NCI-H524 treated with DMSO at 0.1 percent for 48 hours (cell line): Measurements from ENCODE around the gene KLHDC4.

ENCODE experiments used
- DNase-seq: peaks from one replicate; lab custom pipeline; 2025; lab: John Stamatoyannopoulos, UW

KLHDC4 gene

DNA sequence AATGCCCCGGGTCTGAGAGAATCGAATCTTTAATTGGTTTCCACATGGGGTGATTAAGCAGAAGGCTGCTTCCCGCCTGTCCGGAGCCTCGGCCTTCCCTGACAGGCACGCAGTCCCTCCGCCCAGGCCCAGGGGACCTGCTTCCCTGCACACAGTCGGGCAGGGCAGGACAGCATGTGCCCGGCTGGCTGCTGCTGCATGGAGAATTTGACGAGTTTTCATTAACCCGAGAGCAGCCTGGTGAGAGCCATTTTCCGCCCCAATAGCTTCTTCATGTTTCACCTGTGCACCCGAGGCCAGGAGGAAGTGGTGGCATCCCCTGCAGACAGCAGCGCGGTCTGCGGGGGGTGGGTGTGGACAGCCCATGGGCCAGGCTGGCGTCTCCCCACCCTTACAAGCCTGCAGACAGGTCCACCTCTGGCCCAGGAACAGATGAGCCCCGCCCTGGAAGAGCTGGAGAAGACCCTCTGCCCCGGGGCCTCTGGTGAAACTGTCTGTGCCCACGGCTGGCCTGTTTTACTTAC lies 67.0 kb downstream of the KLHDC4 start:
- no peak for DNase-seq

DNA sequence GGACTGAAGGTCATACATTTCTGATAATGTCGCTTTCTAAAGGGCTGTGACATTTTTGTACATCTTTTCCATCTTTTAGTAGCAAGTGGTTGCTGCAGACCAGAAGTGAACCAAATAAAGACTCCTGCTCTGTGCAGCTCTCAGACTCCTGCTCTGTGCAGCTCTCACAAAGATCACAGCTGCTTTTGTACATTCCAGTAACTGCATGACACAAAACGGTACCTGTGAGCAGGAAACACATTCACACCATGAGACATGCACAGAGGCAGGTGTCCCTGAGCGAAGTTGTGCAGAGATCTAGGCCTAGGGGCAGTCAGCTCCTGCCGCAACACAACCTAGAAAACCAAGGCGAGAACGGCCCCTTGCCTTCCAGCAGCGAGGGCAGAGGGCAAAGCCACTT lies 67.5 kb downstream of the KLHDC4 start:
- no peak for DNase-seq

DNA sequence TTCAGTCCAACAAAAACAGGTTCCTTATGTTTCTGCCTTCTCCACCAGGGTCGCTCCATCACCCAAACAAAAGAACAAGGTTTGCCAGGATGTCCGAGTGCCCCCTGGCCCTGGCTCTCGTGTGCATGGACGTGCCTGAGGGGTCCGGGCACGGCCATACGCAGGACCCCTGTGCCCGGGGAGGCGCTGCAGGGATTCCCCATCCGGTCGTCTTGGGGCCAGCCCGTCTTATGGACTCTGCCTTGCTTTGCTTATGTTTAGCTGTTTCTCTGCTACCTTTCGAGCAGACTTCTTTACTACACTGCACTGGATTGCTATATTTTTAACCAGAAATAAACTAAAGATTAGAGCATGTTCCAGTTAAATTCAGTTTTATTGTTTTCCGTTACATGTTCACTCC lies 68.0 kb downstream of the KLHDC4 start:
- DNase-seq = no peak

DNA sequence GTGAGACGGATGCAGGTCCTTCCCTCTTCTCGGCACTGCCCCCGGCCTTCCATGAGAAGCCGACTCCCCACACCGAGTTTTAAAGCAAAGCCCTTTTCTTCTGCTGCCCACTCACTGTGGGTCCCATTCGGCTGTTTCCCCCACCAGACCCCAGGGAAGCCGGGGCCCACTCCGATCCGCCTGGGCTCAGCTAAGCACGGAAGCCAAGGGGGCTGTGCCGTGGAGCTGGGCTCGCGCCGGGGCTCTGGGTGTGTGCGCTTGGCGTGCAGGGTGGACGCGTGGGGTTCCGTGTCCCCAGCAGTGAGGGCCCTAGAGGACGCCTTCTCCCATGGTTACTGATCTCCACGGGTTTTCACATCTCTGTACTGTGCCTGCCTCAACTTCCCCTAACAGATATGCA lies 68.5 kb downstream of the KLHDC4 start:
- DNase-seq = no peak

DNA sequence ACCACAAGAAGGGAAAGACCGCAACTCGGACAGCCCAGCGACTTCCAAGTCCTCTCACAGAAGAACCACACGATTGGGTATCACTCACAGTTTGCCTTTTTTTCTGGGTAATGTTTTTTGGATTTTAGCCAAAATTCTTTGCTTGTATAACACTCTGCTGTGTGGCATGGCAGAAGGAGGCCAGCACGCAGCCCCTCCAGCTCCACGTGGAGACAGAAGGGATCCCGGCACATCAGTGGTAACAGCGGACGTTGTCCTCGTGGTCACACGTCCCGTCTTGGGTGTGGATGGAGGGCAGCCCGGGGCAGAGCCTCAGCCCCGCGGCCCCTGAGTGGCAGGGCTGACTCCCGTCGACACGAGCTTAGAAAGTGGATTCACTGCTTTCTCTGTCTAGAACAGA lies 69.1 kb downstream of the KLHDC4 start:
- no peak for DNase-seq

DNA sequence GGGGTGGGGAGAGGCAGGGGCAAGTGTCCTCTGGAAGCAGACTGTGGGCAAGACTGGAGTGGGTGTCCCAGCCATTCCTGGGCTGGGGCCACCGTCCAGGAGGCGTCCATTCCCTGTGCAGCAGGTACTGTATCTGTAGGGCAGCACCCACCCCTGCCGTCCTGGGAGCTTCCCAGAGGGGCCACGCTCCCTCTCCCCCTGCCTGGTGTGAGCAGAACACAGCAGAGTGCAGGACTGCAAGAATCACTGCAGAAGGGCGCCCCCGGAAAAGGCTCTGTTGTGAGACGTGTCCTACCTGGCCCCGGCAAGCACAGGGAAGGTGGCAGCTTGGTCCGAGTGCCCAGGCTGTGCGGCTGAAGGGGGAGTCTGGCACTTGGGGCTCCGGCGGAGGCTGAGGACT lies 70.3 kb downstream of the KLHDC4 start:
- no peak for DNase-seq

DNA sequence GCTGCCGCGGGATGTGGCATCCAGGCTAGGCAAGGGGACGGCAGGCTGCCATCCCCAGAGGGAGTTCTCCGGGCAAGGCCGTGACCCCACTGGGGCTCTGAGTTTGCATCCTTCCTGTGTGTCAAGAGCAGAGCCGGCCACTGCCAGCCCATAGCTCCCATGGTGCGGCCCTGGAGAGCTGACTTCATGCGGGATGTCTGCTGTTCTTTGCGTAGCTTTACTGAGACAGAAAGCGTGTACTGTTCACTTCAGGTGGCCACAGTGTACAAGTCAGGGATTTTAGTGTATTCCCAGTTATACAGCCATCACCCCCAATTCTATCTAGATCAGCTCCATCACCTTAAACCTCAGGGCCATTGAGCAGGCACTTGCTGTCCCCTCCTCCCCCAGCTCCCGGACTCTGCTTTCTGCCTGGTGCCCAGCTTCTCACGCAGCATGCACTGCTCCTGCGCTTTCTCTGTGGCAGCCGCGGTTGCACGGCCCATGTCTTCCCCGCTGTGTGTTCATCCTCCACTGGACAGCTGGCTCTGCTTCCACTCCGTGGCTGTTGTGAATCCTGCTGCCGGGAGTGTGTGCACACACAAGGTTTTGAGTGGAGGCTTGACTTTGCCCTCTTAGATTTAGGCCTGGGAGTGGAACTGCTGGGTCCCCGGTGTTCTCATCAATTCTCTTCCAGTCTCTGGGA lies 71.2 kb downstream of the KLHDC4 start:
- DNase-seq = no peak

DNA sequence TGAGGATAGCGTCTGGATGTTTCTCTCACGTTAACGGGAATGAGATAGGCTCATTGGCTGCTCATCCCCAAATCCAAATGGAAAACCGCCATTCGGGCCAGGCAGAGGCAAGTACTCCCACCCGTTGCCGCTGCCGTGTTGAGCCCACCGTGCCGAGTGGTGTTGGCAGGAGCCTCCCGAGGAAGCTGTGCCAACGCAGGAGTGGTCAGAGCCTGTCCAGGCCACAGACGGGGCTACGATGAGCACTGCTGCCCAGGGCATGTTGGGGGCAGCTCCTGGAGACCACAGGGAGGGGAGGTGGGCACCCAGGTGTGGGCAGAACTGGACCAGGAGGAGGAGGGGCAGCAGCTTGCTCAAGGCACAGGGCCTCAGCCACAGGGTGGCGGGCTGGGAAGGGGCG lies 72.0 kb downstream of the KLHDC4 start:
- no peak for DNase-seq

DNA sequence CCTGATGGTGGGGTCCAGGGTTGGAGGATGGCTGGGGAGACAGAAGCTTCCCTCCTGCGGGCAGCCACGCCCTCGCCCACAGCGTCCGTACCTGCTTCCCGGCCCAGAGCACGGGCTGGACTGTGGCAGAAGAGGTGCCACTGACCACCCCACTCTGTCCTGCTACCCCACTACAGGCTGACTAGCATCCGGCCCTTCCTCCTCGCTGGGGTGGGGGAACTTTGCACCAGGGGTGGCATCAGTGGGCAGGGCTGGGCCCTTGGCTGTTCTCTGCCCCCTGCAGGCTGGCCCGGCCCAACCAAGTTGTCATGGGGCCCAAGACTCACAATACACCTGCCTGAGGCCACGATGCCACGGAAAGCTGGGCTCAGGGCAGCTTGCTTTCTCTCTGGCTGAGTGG lies 73.0 kb downstream of the KLHDC4 start:
- DNase-seq = no peak

DNA sequence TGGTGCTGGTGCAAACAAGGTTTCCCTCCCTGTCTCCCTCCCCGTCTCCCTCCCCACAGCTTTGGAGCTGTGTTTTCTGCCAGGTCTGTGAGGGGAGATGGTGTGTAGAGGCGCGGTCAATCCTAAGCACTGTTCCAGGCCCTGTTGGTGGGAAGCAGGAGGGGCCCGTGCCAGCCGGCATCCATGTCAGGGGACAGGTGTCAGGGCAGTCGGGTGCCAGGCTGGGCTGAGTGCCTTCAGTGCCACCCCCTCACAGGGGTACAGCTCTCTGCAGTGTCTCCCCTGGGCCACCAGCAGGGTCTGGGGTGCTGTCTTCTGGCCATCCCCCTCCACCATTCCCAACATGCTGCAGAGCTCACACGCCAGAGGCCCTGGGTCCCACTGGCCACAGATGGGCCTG lies 73.6 kb downstream of the KLHDC4 start:
- no peak for DNase-seq

DNA sequence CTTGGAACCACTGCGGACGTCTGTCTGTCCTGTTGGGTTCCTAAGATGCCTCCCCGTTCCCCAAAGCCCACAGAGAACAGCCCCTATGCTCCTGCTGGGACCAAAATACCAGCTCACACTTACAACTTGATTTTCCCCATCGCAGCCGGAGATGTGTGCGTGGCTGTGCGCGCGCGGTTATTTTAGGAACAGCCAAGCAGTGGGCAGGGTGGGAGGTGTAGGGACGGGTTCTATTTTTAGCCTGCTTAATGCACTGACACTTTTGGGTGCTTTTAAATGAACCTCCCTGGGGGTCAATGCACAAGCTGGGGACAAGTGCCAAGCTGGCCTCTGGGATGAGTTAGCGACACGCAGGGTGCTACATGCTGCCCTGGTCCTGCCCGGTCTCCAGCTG lies 74.1 kb downstream of the KLHDC4 start:
- no peak for DNase-seq

DNA sequence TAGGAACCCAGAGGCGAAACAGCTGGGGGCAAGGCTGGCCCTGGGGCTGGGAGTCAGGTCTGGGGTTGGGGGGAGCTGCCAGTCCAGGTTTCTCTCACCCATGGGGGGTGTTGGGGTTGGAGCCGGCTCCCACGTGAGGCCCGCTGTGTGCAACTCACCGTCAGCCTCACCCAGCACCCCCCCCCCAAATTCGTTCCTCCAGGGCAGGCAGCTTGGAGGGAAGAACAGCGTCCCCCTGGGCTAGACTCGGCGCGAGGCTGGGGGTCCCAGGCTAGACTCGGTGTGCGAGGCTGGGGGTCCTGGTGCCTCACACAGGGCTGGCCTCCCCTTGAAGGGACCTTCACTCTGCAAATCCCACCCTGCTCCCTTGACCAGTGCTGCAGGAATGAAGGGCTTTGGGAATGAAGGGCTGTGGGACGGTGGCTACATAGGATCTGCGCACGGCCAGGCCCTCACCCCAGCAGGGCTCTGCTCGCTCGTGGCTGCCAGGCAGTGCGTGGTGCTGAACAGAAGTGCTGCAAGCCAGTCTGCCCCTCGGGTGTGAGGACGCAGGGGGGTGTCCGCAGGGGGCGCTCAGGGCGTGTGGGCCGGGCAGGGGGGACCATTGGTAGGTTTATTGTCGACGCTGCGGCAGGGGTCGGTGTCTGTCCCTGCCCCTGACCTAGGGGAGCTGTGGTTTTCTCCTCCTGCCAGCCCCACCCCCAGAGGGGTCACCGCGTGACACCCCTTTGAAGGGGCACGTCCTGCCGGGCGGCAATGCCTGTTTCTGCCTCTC lies 74.7 kb downstream of the KLHDC4 start:
- DNase-seq = no peak

DNA sequence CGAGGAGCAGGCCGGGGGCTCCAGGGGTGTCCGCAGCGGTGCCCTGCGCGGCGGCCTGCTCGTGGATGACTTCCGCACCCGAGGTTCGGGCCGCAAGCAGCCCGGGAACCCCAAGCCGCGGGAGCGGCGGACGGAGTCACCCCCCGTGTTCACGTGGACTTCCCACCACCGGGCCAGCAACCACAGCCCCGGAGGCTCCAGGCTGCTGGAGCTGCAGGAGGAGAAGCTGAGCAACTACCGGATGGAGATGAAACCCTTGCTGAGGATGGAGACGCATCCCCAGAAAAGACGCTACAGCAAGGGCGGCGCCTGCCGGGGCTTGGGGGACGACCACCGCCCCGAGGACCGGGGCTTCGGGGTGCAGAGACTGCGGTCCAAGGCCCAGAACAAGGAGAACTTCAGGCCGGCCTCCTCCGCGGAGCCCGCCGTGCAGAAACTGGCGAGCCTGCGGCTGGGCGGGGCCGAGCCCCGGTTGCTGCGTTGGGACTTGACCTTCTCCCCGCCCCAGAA lies 75.8 kb downstream of the KLHDC4 start:
- no peak for DNase-seq

DNA sequence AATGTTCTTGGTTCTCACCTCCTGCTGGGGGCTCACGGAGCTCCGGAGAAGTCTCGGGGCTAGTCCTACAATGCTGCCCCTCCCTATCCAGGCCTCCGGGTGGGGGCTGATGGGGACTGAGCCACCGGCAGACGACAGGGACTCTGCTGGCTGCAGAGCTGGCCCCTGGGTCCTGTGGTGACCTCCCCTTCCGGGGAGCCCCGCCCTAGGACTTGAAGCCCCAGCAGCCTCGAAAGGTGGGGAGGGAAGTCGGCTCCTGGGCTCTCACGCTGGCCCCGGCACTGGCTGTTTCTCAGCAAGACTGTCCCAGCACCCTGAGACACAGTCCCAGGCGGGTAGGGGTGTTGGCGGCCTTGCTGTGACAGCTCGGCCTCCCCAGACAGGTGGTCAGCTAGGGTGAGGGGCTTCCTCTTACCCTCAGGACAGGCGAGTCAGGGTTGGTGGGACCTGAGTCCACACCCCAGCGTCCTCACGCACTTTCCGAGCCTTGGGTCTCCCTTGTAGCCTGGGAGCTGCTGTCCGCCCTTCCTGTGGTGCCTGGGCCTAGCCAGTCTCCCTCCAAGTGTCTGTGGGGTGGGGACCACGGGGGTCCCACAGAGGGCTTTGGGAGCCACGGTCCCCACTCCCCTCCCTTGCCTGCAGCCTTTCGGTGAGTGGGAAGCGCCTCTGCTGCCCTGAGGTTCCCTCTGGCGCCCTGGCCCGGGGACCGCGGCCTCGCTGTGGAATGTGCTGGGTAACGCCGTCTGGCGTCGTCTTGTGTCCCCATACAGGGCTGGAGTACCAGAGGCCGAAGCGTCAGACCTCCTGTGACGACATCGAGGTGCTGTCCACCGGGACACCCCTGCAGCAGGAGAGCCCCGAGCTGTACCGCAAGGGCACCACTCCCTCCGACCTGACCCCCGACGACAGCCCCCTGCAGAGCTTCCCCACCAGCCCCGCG lies 76.6 kb downstream of the KLHDC4 start:
- no peak for DNase-seq

DNA sequence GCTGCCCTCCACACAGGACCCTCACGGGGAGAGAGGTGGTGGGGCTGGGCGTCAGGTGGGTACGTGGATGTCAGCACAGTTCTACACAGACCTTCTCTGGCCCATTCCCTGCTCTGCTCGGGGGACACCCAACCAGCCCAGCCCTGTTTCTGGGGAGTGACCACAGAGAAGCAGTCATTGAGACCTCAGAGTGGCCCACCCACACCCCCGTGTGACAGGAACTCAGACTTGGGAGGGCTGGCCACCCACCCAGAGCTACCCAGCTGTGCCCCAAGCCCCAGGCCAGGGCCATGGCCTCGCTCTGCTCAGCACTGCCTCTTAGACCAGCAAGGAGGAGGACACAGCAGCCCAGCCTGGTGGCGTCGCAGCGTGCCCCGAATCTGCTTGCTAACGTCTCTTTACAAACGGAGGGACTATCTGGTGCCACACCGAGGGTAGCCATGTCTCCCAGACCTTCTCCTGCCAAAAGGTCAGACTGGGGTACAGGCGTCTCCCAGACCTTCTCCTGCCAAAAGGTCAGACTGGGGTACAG lies 77.7 kb downstream of the KLHDC4 start:
- DNase-seq = no peak

DNA sequence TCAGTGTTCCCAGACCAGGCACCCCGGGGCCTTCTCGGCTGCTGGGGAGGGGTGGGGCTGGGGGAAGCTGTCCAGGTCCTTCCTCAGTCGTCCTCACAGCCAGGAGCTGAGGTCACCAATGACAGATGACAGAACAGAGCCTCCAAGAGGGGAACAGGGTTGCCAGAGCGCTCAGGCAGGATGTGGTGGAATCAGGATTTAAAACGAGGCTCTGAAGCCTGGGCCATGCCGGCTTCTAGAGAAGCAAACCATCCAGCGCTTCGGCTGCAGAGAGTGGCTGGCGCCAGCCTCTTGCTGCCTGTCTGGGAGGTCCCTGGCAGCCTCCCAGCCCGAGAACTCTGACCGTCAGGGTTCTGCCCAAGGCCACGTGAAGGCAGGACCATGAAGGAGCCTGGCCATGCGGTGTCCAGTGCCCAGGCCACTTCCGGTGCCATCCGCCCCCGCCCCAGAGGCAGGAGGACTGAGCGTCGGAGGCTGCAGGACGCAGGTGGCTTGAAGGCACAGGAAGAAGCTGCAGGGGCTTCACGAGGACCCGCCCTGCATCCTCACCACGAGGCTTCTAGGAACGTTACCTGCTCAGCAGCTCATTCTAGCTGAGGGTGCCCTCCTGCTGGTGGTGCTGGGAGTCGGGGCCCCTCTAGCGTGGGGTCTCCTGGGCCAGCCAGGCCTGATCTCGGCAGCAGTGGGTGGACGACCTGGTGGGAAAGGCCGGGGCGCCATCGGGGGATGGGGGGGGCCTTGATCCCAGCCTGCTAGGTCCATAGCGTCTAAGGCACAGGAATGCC lies 78.5 kb downstream of the KLHDC4 start:
- DNase-seq = no peak

DNA sequence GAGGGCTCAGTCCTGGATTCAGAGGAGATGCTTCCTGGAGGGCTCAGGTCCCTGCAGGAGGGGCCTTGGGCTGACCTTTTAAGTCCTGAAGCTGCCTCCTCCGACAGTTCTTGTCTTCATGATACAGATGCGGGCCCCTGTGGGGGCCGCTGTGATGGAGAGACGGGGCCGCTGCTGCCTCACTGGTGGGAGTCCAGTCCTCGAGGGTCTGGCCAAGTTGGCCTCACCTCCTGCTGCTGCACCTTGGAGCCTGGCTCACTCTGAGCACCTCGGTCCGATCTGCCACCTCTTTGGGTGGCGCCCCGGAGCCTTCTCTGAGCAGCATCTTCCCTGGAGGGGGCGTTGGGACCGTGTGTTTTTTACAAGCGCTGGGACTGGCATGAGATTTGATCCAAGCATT lies 79.1 kb downstream of the KLHDC4 start:
- no peak for DNase-seq

DNA sequence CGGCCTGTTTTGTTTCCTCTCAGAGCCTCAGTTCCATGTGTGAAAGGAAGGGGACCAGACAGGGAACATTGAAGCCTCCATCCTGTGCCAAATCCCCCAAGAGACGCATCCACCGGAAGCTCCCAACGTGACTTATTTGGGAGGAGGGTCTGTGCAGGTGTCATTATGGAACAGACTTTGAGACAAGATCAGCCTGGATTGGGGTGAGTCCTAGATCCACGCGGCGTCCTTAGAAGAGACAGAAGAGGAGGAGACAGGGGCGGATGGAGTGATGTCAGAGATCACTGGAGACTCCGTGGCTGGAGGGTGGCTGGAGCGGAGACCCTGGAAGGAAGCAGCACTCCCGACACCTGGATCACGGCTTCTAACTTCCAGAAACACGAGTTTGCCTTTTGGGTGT lies 80.0 kb downstream of the KLHDC4 start:
- no peak for DNase-seq

DNA sequence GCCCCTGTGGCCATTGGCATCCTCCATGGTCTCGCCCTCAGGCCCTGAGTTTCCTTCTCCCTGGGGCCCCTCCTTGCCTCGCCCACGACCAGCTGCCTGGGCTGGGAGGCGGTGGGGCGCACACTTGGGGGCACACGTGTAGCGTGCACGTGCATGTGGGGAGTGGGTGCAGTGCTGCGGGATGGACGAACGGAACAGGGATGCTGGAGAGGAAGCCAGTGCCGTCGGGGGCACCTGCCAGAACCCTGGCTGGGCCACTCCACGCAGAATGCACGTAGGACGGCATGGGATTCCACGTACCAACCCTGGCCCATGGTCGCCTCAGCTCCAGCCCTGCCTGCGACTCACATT lies 80.4 kb downstream of the KLHDC4 start:
- DNase-seq = no peak

DNA sequence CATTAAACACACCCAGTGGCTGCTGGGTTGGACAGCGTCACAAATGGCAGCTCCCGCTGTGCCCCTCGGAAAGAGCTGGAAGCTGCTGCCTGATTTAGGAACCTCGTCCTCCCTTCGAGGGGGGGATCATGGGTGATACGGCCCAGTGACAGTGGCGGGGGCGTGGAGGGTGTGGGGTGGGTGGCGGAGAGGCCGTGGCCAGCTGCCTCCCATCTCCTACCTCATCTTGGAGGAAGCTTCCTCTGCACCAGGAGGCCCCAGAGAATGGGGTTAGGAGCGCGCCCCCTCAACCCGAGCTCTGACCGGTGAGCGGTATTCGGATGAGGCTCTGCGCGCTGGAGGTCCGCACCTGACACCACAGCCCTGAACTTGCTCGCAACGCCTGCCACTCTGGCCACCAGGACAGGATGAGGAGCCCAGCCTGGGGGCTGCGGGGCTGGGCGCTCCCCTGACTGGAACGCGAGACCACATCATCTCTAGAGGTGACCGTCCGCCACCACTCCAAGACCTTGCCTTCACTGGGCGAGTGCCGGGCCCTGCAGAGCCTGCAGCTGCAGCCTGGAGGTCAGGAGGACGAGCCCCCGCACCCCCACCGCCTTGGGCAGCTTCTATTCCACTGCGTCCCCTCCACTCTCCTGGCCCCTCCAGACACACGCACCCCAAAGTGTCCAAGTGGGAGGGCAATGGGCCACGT lies 80.9 kb downstream of the KLHDC4 start:
- no peak for DNase-seq
